HEK293 (cell line): ENCODE measurements around the gene VPS18.

Experiments used
- CTCF ChIA-PET: fragments of 350-600 bp; formaldehyde crosslinking; extraction: SDS; loops from one replicate; lab custom pipeline; 2021; ENCODE audit warnings: antibody characterized with exemption; lab: Yijun Ruan, JAX
- POLR2A ChIA-PET: fragments of 300-600 bp; formaldehyde crosslinking; extraction: SDS; loops from one replicate; lab custom pipeline; 2020; ENCODE audit warnings: antibody characterized with exemption, inconsistent platforms; lab: Yijun Ruan, JAX
- H3K27ac ChIP-seq: fragments of 200-500 bp; sonication (Bioruptor generic); 2 replicates; pipeline ENCODE4 v1.5.1; 2014; ENCODE audit warnings: low read depth, low read length, control low read depth, inconsistent platforms; ENCODE audit errors: extremely low read depth
- H3K36me3 ChIP-seq, 2 experiments: fragments of 200-500 bp in 1 of 2; sonication (Bioruptor generic) in 1 of 2; 1 replicate in 1 of 2; 2 replicates in 1 of 2; pipeline ENCODE4 v1.5.1; 2014 to 2017; ENCODE audit warnings: inconsistent platforms in 2 of 2, low read length in 2 of 2; ENCODE audit not compliant: control insufficient read depth in 2 of 2, insufficient read depth in 1 of 2
- H3K4me1 ChIP-seq: fragments of 200-500 bp; sonication (Bioruptor generic); 2 replicates; pipeline ENCODE4 v1.5.1; 2014; ENCODE audit warnings: mild to moderate bottlenecking, low read length, inconsistent platforms; ENCODE audit not compliant: control insufficient read depth, insufficient read depth
- H3K4me3 ChIP-seq: 2 replicates; pipeline ENCODE4 v1.5.1; 2011; ENCODE audit warnings: low read depth, mild to moderate bottlenecking, control low read depth, low read length, moderate library complexity
- H3K9me3 ChIP-seq: fragments of 200-500 bp; sonication (Bioruptor generic); 2 replicates; pipeline ENCODE4 v1.5.1; 2014; ENCODE audit warnings: low read depth, low read length, inconsistent platforms; ENCODE audit not compliant: control insufficient read depth, insufficient read depth
- BCL11B ChIP-seq: fragments of 450-650 bp; formaldehyde crosslinking; IDR thresholded peaks from 2 replicates; pipeline ENCODE4 v1.5.1; 2016; ENCODE audit warnings: low read depth, missing biosample characterization, missing genetic modification characterization
- GLIS1 ChIP-seq: fragments of 450-650 bp; formaldehyde crosslinking; IDR thresholded peaks from 2 replicates; pipeline ENCODE4 v1.5.1; 2016; ENCODE audit warnings: missing biosample characterization, missing genetic modification characterization
- KLF10 ChIP-seq: fragments of 450-650 bp; IDR thresholded peaks from 2 replicates; pipeline ENCODE4 v1.5.1; 2018; ENCODE audit warnings: missing biosample characterization, mild to moderate bottlenecking, missing genetic modification characterization
- KLF8 ChIP-seq: fragments of 450-650 bp; formaldehyde crosslinking; IDR thresholded peaks from 2 replicates; pipeline ENCODE4 v1.5.1; 2016; ENCODE audit warnings: missing biosample characterization, missing genetic modification characterization
- MYNN ChIP-seq: fragments of 450-650 bp; formaldehyde crosslinking; IDR thresholded peaks from 2 replicates; pipeline ENCODE4 v1.5.1; 2016; ENCODE audit warnings: missing biosample characterization, missing genetic modification characterization, borderline replicate concordance
- SP2 ChIP-seq: fragments of 450-650 bp; formaldehyde crosslinking; IDR thresholded peaks from 2 replicates; pipeline ENCODE4 v1.5.1; 2016; ENCODE audit warnings: missing biosample characterization, missing genetic modification characterization
- SP3 ChIP-seq: fragments of 450-650 bp; formaldehyde crosslinking; IDR thresholded peaks from 2 replicates; pipeline ENCODE4 v1.5.1; 2016; ENCODE audit warnings: missing biosample characterization, missing genetic modification characterization
- SP7 ChIP-seq: fragments of 450-650 bp; formaldehyde crosslinking; IDR thresholded peaks from 2 replicates; pipeline ENCODE4 v1.5.1; 2016; ENCODE audit warnings: missing biosample characterization, missing genetic modification characterization
- ZBTB17 ChIP-seq: fragments of 450-650 bp; formaldehyde crosslinking; IDR thresholded peaks from 2 replicates; pipeline ENCODE4 v1.5.1; 2016; ENCODE audit warnings: missing biosample characterization, missing genetic modification characterization
- ZBTB48 ChIP-seq: fragments of 450-650 bp; formaldehyde crosslinking; IDR thresholded peaks from 2 replicates; pipeline ENCODE4 v1.5.1; 2016; ENCODE audit warnings: missing biosample characterization, missing genetic modification characterization
- ZBTB8A ChIP-seq: fragments of 450-650 bp; formaldehyde crosslinking; IDR thresholded peaks from 2 replicates; pipeline ENCODE4 v1.5.1; 2016; ENCODE audit warnings: missing biosample characterization, missing genetic modification characterization
- ZFHX2 ChIP-seq: fragments of 450-650 bp; formaldehyde crosslinking; conservative IDR thresholded peaks from 2 replicates; pipeline ENCODE4 v1.5.1; 2016; ENCODE audit warnings: missing biosample characterization, missing genetic modification characterization
- ZFP37 ChIP-seq: fragments of 450-650 bp; formaldehyde crosslinking; IDR thresholded peaks from 2 replicates; pipeline ENCODE4 v1.5.1; 2016; ENCODE audit warnings: missing biosample characterization, missing genetic modification characterization
- ZNF2 ChIP-seq: fragments of 450-650 bp; formaldehyde crosslinking; IDR thresholded peaks from 2 replicates; pipeline ENCODE4 v1.5.1; 2016; ENCODE audit warnings: missing biosample characterization, missing genetic modification characterization
- ZNF248 ChIP-seq: fragments of 450-650 bp; formaldehyde crosslinking; IDR thresholded peaks from 2 replicates; pipeline ENCODE4 v1.5.1; 2017; ENCODE audit warnings: missing biosample characterization, missing genetic modification characterization
- ZNF423 ChIP-seq: fragments of 450-650 bp; formaldehyde crosslinking; IDR thresholded peaks from 2 replicates; pipeline ENCODE4 v1.5.1; 2016; ENCODE audit warnings: missing biosample characterization, missing genetic modification characterization
- ZNF433 ChIP-seq: fragments of 450-650 bp; formaldehyde crosslinking; IDR thresholded peaks from 2 replicates; pipeline ENCODE4 v1.5.1; 2016; ENCODE audit warnings: missing biosample characterization, missing genetic modification characterization, low read depth
- ZNF561 ChIP-seq: fragments of 450-650 bp; IDR thresholded peaks from 2 replicates; pipeline ENCODE4 v1.5.1; 2018; ENCODE audit warnings: missing biosample characterization, missing genetic modification characterization, borderline replicate concordance
- ZNF623 ChIP-seq: fragments of 450-650 bp; formaldehyde crosslinking; IDR thresholded peaks from 2 replicates; pipeline ENCODE4 v1.5.1; 2016; ENCODE audit warnings: missing biosample characterization, missing genetic modification characterization
- ZNF843 ChIP-seq: fragments of 450-650 bp; formaldehyde crosslinking; IDR thresholded peaks from 2 replicates; pipeline ENCODE4 v1.5.1; 2016; ENCODE audit warnings: missing biosample characterization, missing genetic modification characterization
- ZXDB ChIP-seq: fragments of 450-650 bp; formaldehyde crosslinking; IDR thresholded peaks from 2 replicates; pipeline ENCODE4 v1.5.1; 2016; ENCODE audit warnings: missing biosample characterization, missing genetic modification characterization
- TF ChIP-seq, protein P1 (sequence below): fragments of 450-650 bp; formaldehyde crosslinking; IDR thresholded peaks from 2 replicates; pipeline ENCODE4 v1.5.1; 2016; ENCODE audit warnings: missing biosample characterization, missing genetic modification characterization
- TF ChIP-seq, protein P2 (sequence below): sonication (generic); formaldehyde crosslinking; IDR thresholded peaks from 2 replicates; pipeline ENCODE4 v1.8.1; 2022; ENCODE audit warnings: mild to moderate bottlenecking, moderate library complexity, missing genetic modification reagents
- TF ChIP-seq, protein P3 (sequence below): fragments of 450-650 bp; formaldehyde crosslinking; IDR thresholded peaks from 2 replicates; pipeline ENCODE4 v1.5.1; 2016; ENCODE audit warnings: missing biosample characterization, missing genetic modification characterization
- TF ChIP-seq, protein P4 (sequence below): fragments of 450-650 bp; formaldehyde crosslinking; IDR thresholded peaks from 2 replicates; pipeline ENCODE4 v1.5.1; 2016; ENCODE audit warnings: missing biosample characterization, missing genetic modification characterization
- TF ChIP-seq, protein P5 (sequence below): fragments of 450-650 bp; formaldehyde crosslinking; IDR thresholded peaks from 2 replicates; pipeline ENCODE4 v1.5.1; 2016; ENCODE audit warnings: missing biosample characterization, missing genetic modification characterization
- TF ChIP-seq, protein P6 (sequence below): fragments of 450-650 bp; formaldehyde crosslinking; IDR thresholded peaks from 2 replicates; pipeline ENCODE4 v1.5.1; 2016; ENCODE audit warnings: missing biosample characterization, missing genetic modification characterization

Gene VPS18

DNA sequence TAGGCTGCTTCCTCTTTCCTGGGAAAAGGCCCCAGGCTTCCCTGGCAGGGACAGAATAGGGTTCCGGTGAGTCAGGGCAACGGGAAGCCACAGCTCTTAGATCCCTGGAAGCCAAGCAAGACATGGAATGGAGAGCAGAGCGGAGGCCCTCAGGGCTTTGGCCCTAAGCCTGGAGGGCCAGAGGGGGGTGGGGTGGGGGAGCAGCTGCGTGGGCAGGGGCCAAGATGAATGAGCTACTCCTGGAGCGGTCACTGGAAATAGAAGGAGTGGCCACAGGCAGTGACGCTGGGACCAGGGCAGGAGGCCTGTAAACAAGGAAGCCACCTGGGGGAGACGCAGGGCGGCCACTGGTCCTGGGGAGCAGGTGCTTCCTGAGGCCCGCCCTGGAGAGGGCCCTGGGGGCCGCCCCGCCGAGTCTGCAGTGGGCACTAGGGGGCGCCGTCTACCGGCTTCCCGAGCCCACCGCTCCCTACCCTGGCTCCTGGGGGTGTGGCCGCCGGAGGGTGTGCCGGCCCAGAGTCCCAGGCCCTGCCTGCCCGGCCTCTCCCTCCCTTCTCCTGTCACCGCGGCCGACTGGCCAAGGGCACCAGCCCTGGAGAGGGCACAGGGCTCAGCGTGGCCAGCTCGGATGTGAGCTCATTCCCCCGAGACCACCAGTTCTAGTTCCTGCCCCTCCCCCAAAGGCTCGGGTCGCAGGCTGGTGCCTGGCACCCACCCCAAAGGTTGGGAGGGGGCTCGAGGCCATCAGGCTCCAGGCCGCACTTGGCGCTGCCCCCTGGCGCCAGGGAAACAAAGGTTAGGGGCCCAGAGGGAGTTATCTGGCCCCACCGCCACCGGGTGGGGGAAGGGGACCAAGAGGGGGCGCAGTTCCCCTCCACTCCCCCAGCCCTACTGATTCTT is 12.1 kb downstream of the VPS18 start:
- Histone ChIP-seq H3K4me3 (peak overlapping the region; percentile 30), H3K4me1 (peaks cover 2% of the 10 kb centered on the region; the same call in 1 of the 2 replicates), H3K9me3 (no peaks in the 10 kb centered on the region), H3K27ac (0 out of 2 replicates have a peak overlapping the region, but pooled peaks have one; percentile 37), H3K36me3 (peaks cover 0 to 24% of the 10 kb centered on the region in 2 experiments; a peak in 1 of 3 replicates)
- POLR2A ChIA-PET = interaction anchor here (0.9 to 1.7 kb wide), 7 partner anchors 15 to 282 kb away, joined by 3 to 11 read pairs (median 4); partner anchors contain the start of genes CHAC1 and DLL4
- CTCF ChIA-PET = interaction anchor here (0.5 to 7.1 kb wide), 26 partner anchors 9 to 651 kb away, joined by 3 to 71 read pairs (median 4); partner anchors contain the start of genes DLL4, DNAJC17, NUSAP1 and OIP5
- TF ChIP-seq, protein P1, sequence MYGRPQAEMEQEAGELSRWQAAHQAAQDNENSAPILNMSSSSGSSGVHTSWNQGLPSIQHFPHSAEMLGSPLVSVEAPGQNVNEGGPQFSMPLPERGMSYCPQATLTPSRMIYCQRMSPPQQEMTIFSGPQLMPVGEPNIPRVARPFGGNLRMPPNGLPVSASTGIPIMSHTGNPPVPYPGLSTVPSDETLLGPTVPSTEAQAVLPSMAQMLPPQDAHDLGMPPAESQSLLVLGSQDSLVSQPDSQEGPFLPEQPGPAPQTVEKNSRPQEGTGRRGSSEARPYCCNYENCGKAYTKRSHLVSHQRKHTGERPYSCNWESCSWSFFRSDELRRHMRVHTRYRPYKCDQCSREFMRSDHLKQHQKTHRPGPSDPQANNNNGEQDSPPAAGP = peak; percentile 65; the same call in 1 of the 2 replicates
- TF ChIP-seq GLIS1 (tag by site-specific recombination) (peak; percentile 84), ZNF843 (tag by site-specific recombination) (0 out of 2 replicates have a peak, but pooled peaks have one; percentile 23), ZBTB17 (tag by site-specific recombination) (0 out of 2 replicates have a peak, but pooled peaks have one; percentile 40), ZBTB48 (tag by site-specific recombination) (peak; percentile 60; the same call in 1 of the 2 replicates), ZNF623 (tag by site-specific recombination) (no peak), SP2 (tag by site-specific recombination) (peak; percentile 34), ZNF248 (no peak), SP7 (tag by site-specific recombination) (0 out of 2 replicates have a peak, but pooled peaks have one; percentile 34), SP3 (tag by site-specific recombination) (peak; percentile 40; the same call in 1 of the 2 replicates), ZXDB (tag by site-specific recombination) (no peak), ZFHX2 (tag by site-specific recombination) (peak; percentile 44), KLF8 (peak; percentile 72; the same call in 1 of the 2 replicates), ZFP37 (tag by site-specific recombination) (peak; percentile 80; the same call in 1 of the 2 replicates), ZNF561 (tag by site-specific recombination) (peak; percentile 71), ZNF423 (tag by site-specific recombination) (0 out of 2 replicates have a peak, but pooled peaks have one; percentile 26), ZNF433 (tag by site-specific recombination) (no peak), KLF10 (tag by site-specific recombination) (peak; percentile 95), ZNF2 (0 out of 2 replicates have a peak, but pooled peaks have one; percentile 43), ZBTB8A (peak; percentile 76), MYNN (tag by site-specific recombination) (no peak), BCL11B (tag by site-specific recombination) (no peak)
- TF ChIP-seq, protein P2, sequence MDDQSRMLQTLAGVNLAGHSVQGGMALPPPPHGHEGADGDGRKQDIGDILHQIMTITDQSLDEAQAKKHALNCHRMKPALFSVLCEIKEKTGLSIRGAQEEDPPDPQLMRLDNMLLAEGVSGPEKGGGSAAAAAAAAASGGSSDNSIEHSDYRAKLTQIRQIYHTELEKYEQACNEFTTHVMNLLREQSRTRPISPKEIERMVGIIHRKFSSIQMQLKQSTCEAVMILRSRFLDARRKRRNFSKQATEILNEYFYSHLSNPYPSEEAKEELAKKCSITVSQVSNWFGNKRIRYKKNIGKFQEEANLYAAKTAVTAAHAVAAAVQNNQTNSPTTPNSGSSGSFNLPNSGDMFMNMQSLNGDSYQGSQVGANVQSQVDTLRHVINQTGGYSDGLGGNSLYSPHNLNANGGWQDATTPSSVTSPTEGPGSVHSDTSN (CRISPR knock-in tag) = peak; percentile 36; the same call in 1 of the 2 replicates
- TF ChIP-seq, protein P3, sequence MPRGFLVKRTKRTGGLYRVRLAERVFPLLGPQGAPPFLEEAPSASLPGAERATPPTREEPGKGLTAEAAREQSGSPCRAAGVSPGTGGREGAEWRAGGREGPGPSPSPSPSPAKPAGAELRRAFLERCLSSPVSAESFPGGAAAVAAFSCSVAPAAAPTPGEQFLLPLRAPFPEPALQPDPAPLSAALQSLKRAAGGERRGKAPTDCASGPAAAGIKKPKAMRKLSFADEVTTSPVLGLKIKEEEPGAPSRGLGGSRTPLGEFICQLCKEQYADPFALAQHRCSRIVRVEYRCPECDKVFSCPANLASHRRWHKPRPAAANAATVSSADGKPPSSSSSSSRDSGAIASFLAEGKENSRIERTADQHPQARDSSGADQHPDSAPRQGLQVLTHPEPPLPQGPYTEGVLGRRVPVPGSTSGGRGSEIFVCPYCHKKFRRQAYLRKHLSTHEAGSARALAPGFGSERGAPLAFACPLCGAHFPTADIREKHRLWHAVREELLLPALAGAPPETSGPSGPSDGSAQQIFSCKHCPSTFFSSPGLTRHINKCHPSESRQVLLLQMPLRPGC (tag by site-specific recombination) = no peak
- TF ChIP-seq, protein P4, sequence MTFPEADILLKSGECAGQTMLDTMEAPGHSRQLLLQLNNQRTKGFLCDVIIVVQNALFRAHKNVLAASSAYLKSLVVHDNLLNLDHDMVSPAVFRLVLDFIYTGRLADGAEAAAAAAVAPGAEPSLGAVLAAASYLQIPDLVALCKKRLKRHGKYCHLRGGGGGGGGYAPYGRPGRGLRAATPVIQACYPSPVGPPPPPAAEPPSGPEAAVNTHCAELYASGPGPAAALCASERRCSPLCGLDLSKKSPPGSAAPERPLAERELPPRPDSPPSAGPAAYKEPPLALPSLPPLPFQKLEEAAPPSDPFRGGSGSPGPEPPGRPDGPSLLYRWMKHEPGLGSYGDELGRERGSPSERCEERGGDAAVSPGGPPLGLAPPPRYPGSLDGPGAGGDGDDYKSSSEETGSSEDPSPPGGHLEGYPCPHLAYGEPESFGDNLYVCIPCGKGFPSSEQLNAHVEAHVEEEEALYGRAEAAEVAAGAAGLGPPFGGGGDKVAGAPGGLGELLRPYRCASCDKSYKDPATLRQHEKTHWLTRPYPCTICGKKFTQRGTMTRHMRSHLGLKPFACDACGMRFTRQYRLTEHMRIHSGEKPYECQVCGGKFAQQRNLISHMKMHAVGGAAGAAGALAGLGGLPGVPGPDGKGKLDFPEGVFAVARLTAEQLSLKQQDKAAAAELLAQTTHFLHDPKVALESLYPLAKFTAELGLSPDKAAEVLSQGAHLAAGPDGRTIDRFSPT = peak; percentile 54; the same call in 1 of the 2 replicates
- TF ChIP-seq, protein P5, sequence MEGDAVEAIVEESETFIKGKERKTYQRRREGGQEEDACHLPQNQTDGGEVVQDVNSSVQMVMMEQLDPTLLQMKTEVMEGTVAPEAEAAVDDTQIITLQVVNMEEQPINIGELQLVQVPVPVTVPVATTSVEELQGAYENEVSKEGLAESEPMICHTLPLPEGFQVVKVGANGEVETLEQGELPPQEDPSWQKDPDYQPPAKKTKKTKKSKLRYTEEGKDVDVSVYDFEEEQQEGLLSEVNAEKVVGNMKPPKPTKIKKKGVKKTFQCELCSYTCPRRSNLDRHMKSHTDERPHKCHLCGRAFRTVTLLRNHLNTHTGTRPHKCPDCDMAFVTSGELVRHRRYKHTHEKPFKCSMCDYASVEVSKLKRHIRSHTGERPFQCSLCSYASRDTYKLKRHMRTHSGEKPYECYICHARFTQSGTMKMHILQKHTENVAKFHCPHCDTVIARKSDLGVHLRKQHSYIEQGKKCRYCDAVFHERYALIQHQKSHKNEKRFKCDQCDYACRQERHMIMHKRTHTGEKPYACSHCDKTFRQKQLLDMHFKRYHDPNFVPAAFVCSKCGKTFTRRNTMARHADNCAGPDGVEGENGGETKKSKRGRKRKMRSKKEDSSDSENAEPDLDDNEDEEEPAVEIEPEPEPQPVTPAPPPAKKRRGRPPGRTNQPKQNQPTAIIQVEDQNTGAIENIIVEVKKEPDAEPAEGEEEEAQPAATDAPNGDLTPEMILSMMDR (tag by site-specific recombination) = peak; percentile 88
- TF ChIP-seq, protein P6, sequence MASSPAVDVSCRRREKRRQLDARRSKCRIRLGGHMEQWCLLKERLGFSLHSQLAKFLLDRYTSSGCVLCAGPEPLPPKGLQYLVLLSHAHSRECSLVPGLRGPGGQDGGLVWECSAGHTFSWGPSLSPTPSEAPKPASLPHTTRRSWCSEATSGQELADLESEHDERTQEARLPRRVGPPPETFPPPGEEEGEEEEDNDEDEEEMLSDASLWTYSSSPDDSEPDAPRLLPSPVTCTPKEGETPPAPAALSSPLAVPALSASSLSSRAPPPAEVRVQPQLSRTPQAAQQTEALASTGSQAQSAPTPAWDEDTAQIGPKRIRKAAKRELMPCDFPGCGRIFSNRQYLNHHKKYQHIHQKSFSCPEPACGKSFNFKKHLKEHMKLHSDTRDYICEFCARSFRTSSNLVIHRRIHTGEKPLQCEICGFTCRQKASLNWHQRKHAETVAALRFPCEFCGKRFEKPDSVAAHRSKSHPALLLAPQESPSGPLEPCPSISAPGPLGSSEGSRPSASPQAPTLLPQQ (tag by site-specific recombination) = 0 out of 2 replicates have a peak, but pooled peaks have one; percentile 21
